Measurements from ENCODE around the gene SLC9A9. TPM values are rescaled to one million over a fixed set of nuclear protein-coding genes. Genes with fewer than 3 reads are reported as not detected.

Gene SLC9A9
- total RNA-seq, 2 experiments from 2014 or later: 1.3 to 1.6 TPM

DNA sequence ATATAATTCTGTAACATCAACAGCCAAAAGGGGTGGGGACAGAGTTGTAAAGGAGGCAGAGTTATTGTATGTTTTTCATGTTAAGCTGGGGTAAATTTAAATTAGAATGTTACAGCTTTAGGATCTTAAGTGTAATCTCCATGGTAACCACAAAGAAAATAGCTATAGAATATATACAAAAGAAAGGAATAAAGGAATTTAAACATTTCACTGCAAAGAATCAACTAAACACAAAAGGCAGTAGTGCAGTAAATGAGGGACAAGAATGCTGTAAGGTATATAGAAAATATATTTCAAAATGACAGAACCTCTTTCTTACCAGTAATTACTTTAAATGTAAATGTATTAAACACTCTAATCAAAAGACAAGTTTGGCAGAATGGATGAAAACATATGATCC, 361.7 kb downstream of the SLC9A9 start:
- no peaks in the 10 kb centered on the region for H3K27me3 Mint-ChIP-seq

DNA sequence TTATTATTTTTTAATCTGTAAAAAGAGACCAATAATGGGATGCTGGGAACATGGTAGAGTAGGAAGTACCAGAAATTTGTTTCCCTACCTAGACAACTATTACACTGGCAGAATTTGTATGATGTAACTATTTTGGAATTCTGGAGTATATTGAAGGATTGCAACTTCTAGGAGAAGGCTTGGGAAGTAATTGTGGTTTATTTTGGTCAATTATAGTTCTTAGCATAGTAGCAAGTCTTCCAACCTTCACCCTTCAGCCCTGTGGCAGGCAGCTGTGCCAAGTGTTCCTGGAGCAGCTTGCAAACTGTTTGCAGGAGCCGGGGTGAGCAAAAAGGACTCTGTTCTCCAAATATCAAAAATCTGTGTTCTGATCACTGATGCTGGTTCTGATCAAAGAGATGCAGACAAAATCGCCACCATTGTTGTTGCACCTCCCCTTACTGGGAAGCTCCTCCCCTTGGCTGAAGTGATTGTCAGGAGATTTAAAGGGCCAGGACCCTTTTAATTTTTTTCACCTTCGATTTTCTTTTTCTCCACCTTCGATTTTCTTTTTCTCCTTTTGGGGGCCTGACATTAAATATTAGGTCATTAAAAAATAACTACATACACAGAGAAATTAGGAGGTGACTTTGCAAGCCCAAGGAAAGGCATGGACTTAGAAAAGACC, 363.3 kb downstream of the SLC9A9 start:
- Mint-ChIP-seq H3K9me3 (no peaks in the 10 kb centered on the region), H3K4me1 (ENCODE audit: low read depth) (no peaks in the 10 kb centered on the region), H3K4me3 (no peak overlapping the region), H3K36me3 (peaks cover 7% of the 10 kb centered on the region), H3K27me3 (no peaks in the 10 kb centered on the region), H3K27ac (no peak overlapping the region)
- no peak for DNase-seq
- POLR2A ChIA-PET: no interaction called here
- intact Hi-C loops (cut with micrococcal nuclease): no loop called here
- CTCF ChIA-PET: no interaction called here

More for the DNA sequence above, 361.7 kb downstream of the SLC9A9 start:
- ChIA-PET CTCF (no interaction called here), POLR2A (no interaction called here)
- Mint-ChIP-seq H3K4me3 (no peak overlapping the region), H3K36me3 (peaks cover 8% of the 10 kb centered on the region), H3K4me1 (ENCODE audit: low read depth) (no peaks in the 10 kb centered on the region), H3K9me3 (no peaks in the 10 kb centered on the region), H3K27ac (no peak overlapping the region)
- intact Hi-C loops (cut with micrococcal nuclease): no loop called here
- no peak for DNase-seq

DNA sequence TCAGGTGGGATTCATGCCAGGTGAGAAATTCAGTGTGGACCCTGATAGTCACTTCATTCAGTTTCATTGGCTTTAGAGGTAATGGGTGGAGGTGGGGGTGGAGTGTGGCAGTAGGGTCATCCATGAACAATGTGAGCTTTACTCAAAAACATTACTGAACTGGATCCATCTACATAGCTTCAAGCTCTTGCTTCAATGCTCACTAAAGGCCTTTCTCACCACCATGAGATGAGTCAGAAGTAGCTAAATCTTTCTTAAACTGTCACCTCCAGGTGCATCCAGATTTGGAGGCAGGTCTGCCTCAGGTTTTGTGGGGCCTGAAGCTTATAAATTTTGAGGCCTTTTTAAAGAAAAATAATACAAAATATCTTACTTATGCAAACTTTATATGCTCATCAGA, 365.1 kb downstream of the SLC9A9 start:
- ChIA-PET POLR2A (no interaction called here), CTCF (interaction anchor here (0.6 kb wide), 1 partner anchor 9 kb away, joined by 3 read pairs; no protein-coding TSS in a partner anchor)
- H3K27me3 Mint-ChIP-seq: no peaks in the 10 kb centered on the region
- intact Hi-C loops (cut with micrococcal nuclease): no loop called here
- H3K4me1 Mint-ChIP-seq (ENCODE audit: low read depth): no peaks in the 10 kb centered on the region
- DNase-seq: no peak
- no peaks in the 10 kb centered on the region for H3K9me3 Mint-ChIP-seq
- no peak overlapping the region for H3K4me3 Mint-ChIP-seq
- peaks cover 7% of the 10 kb centered on the region for H3K36me3 Mint-ChIP-seq
- no peak overlapping the region for H3K27ac Mint-ChIP-seq

DNA sequence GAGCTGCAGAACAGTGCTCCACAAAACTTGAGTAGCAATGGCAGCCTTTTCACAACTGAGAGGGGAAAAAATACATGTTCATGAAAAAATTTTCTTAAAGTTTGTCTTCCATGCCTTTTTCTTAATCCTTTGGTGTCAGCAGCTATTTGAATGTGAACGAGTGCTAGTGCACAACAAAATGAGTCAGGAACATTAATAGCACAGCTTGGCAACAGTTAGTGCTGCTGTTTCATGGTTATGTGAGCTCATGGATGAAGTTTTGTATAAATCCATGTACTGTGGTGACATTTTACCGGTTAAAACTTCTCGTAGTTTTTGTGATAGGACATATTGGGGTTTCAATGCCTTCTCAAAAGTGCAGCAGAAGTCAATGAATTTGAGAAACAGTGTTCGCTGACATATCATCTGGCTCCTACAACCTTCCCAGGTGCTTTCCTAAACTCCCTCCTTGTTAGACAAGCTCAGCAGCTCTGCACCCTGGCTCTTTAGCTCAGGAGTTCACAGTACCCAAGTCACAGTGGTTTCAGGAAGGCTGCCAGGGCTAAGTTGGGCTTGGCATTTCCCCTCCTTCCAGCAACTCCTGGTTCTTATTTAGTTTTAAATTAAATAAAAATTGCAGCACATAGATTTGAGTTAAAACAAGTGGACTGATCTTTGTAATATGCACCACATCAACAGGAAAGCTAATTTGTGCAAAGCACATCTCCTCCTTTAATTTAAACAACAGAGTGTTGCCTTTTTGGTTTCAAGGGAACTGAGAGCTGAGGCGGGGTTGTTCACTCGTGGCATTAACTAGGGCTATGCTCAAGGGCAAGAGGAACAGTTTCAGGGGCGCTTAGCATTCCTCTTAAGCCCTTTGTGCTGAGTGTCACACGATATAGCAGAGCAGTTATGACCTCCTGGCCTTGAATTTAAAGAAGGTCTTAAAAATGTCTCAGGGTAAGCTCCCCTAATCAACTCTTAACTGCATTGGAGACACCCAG, 365.9 kb downstream of the SLC9A9 start:
- POLR2A ChIA-PET: no interaction called here
- Mint-ChIP-seq H3K4me3 (no peak overlapping the region), H3K27ac (no peak overlapping the region), H3K36me3 (peaks cover 7% of the 10 kb centered on the region), H3K4me1 (ENCODE audit: low read depth) (no peaks in the 10 kb centered on the region), H3K9me3 (no peaks in the 10 kb centered on the region), H3K27me3 (no peaks in the 10 kb centered on the region)
- DNase-seq: no peak
- CTCF ChIA-PET: interaction anchor here (0.6 kb wide), 1 partner anchor 8 kb away, joined by 3 read pairs; no protein-coding TSS in a partner anchor
- intact Hi-C loops (cut with micrococcal nuclease): no loop called here

DNA sequence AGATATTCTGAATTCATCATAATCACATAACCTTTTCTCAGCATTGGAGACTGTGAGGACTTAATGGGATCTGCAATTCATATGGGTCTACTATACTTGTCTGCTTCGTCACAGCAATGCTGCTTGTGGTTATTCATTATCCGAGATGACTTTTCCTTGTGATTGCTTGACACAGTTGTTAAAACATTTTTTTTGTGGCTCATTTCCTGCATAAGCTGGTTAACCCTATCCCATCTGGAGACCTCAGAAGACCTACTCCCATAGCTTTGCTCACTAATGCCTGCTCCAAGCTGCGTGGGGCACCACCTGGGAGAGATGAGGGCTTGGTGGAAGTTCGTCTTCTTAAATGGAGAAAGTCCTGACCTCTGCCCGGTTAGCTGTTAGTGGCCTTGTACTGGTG, 367.9 kb downstream of the SLC9A9 start:
- H3K27ac Mint-ChIP-seq: no peak overlapping the region
- no peaks in the 10 kb centered on the region for H3K27me3 Mint-ChIP-seq
- peaks cover 7% of the 10 kb centered on the region for H3K36me3 Mint-ChIP-seq
- no peak for DNase-seq
- no peaks in the 10 kb centered on the region for H3K9me3 Mint-ChIP-seq
- intact Hi-C loops (cut with micrococcal nuclease): no loop called here
- ChIA-PET CTCF (no interaction called here), POLR2A (no interaction called here)
- H3K4me3 Mint-ChIP-seq: no peak overlapping the region
- no peaks in the 10 kb centered on the region for H3K4me1 Mint-ChIP-seq (ENCODE audit: low read depth)

DNA sequence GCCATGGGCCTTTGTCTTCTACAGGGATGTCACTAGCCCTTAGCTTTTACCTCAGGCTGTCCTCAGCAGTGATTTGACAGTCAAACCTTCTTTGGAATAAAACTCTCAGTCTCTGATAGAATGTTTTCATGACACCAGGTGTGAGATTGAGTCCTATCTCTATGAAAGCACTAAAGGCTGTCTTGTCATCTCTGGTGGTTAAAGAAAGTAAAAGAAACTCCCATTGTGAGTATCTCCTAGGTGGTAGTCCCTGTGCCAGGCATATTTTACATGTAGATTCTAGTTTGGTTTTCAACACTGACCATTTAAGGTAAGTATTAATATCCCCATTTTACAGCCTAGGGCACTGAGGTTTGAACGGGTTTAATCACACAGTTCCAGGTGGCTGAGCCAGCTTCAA, 368.5 kb downstream of the SLC9A9 start:
- intact Hi-C loops (cut with micrococcal nuclease): no loop called here
- no peaks in the 10 kb centered on the region for H3K4me1 Mint-ChIP-seq (ENCODE audit: low read depth)
- H3K9me3 Mint-ChIP-seq: no peaks in the 10 kb centered on the region
- ChIA-PET CTCF (no interaction called here), POLR2A (no interaction called here)
- H3K36me3 Mint-ChIP-seq: peaks cover 5% of the 10 kb centered on the region
- H3K4me3 Mint-ChIP-seq: no peak overlapping the region
- no peak overlapping the region for H3K27ac Mint-ChIP-seq
- DNase-seq: no peak
- no peaks in the 10 kb centered on the region for H3K27me3 Mint-ChIP-seq

DNA sequence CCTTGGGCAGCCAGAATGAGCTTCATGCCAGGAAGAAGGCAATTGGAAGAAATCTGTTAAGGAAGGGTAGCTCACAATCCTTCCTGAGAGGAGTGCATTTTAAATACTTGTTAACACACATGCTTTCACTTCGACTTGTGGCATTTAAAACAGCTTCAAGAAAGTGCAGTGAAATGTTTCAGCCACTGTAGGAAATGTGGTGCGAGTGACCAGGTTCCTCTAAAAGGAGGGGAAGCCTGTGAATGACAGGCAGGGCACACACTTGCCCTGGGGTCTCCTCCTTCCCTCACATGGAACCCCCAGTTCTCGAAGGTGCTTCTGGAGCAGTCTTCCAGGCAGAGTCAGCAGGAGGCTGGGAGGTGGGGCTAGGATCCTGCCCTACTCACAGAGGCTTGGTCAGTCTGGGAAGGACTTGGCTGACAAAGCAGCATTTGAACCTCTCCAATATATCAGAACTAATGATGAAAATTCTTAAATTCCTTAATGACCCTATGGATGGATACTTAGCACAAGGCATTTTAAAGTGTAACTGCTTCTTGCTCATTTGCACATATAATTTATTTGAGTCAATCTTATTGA, 370.1 kb downstream of the SLC9A9 start:
- no peak overlapping the region for H3K4me3 Mint-ChIP-seq
- H3K9me3 Mint-ChIP-seq: no peaks in the 10 kb centered on the region
- H3K27me3 Mint-ChIP-seq: no peaks in the 10 kb centered on the region
- no peaks in the 10 kb centered on the region for H3K4me1 Mint-ChIP-seq (ENCODE audit: low read depth)
- H3K36me3 Mint-ChIP-seq: no peaks in the 10 kb centered on the region
- H3K27ac Mint-ChIP-seq: no peak overlapping the region
- ChIA-PET CTCF (no interaction called here), POLR2A (no interaction called here)
- intact Hi-C loops (cut with micrococcal nuclease): no loop called here
- no peak for DNase-seq

DNA sequence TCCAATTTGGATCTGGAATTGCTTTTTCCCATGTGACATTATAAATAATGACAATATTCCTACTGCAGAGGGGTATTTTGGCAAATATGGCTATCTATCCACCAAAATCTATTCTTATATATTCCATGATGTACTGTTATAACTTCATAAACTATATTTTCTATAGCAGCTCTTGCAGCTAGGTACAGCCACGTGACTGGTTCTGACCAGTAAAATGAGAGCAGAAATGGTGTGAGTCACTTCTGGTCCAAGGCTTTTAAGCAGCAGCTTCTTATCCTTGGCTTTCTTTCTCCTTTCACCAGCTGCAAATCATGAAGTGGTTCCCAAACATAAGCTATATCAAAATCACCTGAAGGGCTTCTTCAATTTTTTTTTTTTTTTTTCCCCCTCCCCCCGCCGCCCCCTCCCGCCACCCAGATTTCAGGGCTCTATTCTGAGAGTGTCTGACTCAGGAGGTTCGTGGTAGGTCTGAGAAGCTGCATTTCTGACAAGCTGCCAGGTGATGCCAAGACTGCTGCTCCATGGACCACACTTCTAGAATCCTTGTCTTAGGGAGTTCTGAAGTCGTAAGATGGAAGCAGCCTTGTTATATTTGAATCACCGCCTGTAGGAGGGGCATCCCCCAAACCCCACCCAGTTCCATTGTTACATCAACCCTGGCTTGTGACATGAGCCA, 371.2 kb downstream of the SLC9A9 start:
- Mint-ChIP-seq H3K36me3 (no peaks in the 10 kb centered on the region), H3K27me3 (no peaks in the 10 kb centered on the region), H3K27ac (no peak overlapping the region), H3K4me3 (no peak overlapping the region), H3K4me1 (ENCODE audit: low read depth) (no peaks in the 10 kb centered on the region), H3K9me3 (no peaks in the 10 kb centered on the region)
- DNase-seq: no peak
- intact Hi-C loops (cut with micrococcal nuclease): no loop called here
- CTCF ChIA-PET: no interaction called here
- POLR2A ChIA-PET: no interaction called here

DNA sequence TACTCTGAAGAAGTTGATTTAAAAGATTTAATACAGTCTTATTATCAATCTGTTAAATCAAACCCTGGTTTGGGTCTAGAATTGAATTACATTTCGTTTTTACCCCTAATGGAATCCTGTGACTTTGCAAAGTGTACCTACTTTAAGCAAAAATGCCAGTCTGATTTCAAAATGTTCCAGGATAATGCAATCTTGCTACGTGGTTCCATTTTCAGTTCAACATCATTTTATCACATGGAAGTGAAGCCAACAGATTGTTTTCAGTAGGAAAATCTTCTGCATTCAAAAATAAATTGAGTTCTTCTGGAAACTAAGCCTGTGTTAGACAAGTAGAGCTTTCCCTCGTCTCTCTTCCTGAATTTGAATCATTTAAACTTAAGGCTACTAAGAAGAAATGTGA, 372.3 kb downstream of the SLC9A9 start:
- H3K27ac Mint-ChIP-seq: no peak overlapping the region
- H3K9me3 Mint-ChIP-seq: no peaks in the 10 kb centered on the region
- H3K4me3 Mint-ChIP-seq: no peak overlapping the region
- POLR2A ChIA-PET: no interaction called here
- no peaks in the 10 kb centered on the region for H3K36me3 Mint-ChIP-seq
- CTCF ChIA-PET: no interaction called here
- H3K27me3 Mint-ChIP-seq: no peaks in the 10 kb centered on the region
- intact Hi-C loops (cut with micrococcal nuclease): no loop called here
- no peaks in the 10 kb centered on the region for H3K4me1 Mint-ChIP-seq (ENCODE audit: low read depth)
- DNase-seq: no peak

DNA sequence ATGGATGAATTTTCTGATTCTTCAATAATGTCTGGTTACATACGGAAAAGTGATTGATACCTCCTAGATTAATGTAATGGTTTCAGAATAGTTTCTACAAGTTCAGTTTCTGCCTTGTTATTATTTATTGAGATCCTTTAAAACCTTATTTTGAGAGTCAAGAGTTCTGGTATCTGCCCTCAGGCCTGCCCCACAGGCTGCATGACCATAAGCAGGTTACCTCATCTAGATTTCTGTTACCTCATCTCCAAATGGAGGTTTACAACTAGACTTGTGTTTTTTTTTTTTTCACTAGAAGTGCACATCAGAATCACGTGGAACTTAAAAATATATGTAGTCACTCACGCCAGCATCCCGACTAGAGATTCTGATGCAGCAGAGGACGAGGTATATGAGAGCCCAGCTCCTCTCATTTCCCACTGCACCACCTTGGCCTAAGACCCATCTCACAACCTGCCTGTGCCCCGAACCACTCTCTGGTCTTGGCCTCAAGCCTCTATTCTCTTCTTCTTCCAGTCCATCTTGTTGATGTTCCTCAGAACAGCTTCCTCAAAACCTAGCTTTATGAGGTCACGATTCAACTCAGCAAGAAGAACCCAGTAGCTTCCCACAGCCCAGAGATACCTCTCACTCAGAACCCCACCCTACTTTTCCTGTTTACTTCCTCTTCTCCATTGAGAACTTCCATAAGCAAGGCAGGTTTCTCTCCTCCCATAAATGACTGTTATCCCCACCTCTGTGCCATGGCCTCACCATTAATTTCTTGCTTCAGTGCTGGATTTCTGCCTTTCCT, 375.3 kb downstream of the SLC9A9 start:
- H3K36me3 Mint-ChIP-seq: no peaks in the 10 kb centered on the region
- H3K4me3 Mint-ChIP-seq: no peak overlapping the region
- no peaks in the 10 kb centered on the region for H3K27me3 Mint-ChIP-seq
- DNase-seq: no peak
- ChIA-PET POLR2A (no interaction called here), CTCF (no interaction called here)
- H3K4me1 Mint-ChIP-seq (ENCODE audit: low read depth): no peaks in the 10 kb centered on the region
- intact Hi-C loops (cut with micrococcal nuclease): no loop called here
- H3K27ac Mint-ChIP-seq: no peak overlapping the region
- no peaks in the 10 kb centered on the region for H3K9me3 Mint-ChIP-seq

DNA sequence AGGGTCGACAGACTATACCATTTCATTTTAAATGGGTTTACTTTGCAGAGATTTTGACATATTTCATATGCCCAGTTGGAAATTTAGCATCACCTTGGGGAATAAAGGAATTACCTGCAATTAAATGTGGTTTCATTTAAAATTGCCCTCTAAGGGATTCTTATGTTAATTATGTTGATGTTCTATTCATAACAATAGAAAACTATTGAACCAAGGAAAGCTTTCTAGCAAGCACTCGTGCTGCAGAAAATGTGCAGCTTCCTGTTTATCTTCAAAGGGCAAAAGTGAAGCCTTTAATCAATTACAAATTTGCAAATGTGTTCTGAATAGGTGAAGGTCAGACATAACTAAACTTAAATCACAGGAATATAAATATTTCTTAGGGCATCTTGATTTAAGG, 376.6 kb downstream of the SLC9A9 start:
- DNase-seq: no peak
- Mint-ChIP-seq H3K4me3 (no peak overlapping the region), H3K27me3 (no peaks in the 10 kb centered on the region), H3K27ac (no peak overlapping the region), H3K9me3 (no peaks in the 10 kb centered on the region), H3K36me3 (peaks cover 3% of the 10 kb centered on the region), H3K4me1 (ENCODE audit: low read depth) (no peaks in the 10 kb centered on the region)
- POLR2A ChIA-PET: no interaction called here
- CTCF ChIA-PET: no interaction called here
- intact Hi-C loops (cut with micrococcal nuclease): no loop called here

DNA sequence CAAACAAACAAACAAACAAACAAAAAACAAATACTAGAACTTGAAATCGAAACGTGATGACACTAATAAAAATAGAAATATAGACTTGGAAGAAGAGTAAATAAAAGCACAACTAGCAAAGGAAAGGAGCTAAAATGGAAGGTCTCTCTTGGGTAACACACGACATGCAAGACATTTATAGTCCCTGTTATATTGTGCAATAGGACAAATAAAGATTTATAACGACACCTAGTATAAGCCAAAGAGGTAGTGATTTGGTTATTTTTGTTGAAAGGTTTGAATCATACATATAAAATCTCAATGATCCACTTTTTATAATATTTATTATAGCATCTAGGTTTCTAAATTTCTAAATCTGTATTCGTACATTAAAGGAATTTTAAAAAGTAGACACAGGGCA, 379.1 kb downstream of the SLC9A9 start:
- intact Hi-C loops (cut with micrococcal nuclease): no loop called here
- ChIA-PET POLR2A (no interaction called here), CTCF (interaction anchor here (2.1 kb wide), 1 partner anchor 206 kb away, joined by 5 read pairs; no protein-coding TSS in a partner anchor)
- H3K27ac Mint-ChIP-seq: no peak overlapping the region
- no peaks in the 10 kb centered on the region for H3K27me3 Mint-ChIP-seq
- no peaks in the 10 kb centered on the region for H3K4me1 Mint-ChIP-seq (ENCODE audit: low read depth)
- no peak for DNase-seq
- peaks cover 18% of the 10 kb centered on the region for H3K36me3 Mint-ChIP-seq
- no peaks in the 10 kb centered on the region for H3K9me3 Mint-ChIP-seq
- no peak overlapping the region for H3K4me3 Mint-ChIP-seq
